HUES48 (cell line): ENCODE measurements around the gene HUWE1.

Source experiments
- H3K27ac ChIP-seq: one replicate; pipeline ENCODE4 v1.7.0; 2013; ENCODE audit warnings: low read depth, low read length, inconsistent platforms
- H3K27me3 ChIP-seq: 2 replicates; pipeline ENCODE4 v1.6.1; 2013; ENCODE audit warnings: mild to moderate bottlenecking, low read length; ENCODE audit not compliant: control insufficient read depth, insufficient read depth
- H3K36me3 ChIP-seq: 2 replicates; pipeline ENCODE4 v1.6.1; 2013; ENCODE audit warnings: low read length; ENCODE audit not compliant: control insufficient read depth, insufficient read depth
- H3K4me1 ChIP-seq: 2 replicates; pipeline ENCODE4 v1.6.1; 2013; ENCODE audit warnings: mild to moderate bottlenecking, low read length; ENCODE audit not compliant: control insufficient read depth, insufficient read depth
- H3K4me3 ChIP-seq: 2 replicates; pipeline ENCODE4 v1.5.1; 2013; ENCODE audit warnings: mild to moderate bottlenecking, low read depth, low read length
- H3K9ac ChIP-seq: 2 replicates; pipeline ENCODE4 v1.6.1; 2013; ENCODE audit warnings: mild to moderate bottlenecking, low read depth, low read length, moderate library complexity
- H3K9me3 ChIP-seq: 2 replicates; pipeline ENCODE4 v1.6.1; 2013; ENCODE audit warnings: low read length; ENCODE audit not compliant: control insufficient read depth, insufficient read depth

HUWE1 gene

GRCh38 chrX:53616946-53617345, 69.6 kb downstream of the HUWE1 start:
- Histone ChIP-seq H3K4me1 (no peaks in the 10 kb centered on the region), H3K9me3 (peaks cover 45% of the 10 kb centered on the region), H3K27me3 (no peaks in the 10 kb centered on the region), H3K27ac (no peak overlapping the region), H3K36me3 (peaks cover 97% of the 10 kb centered on the region), H3K9ac (no peak overlapping the region), H3K4me3 (no peak overlapping the region)

GRCh38 chrX:53606456-53606855, 80.1 kb downstream of the HUWE1 start:
- H3K27ac ChIP-seq, result no peak overlapping the region
- H3K36me3 ChIP-seq, result peaks cover 98% of the 10 kb centered on the region
- H3K4me3 ChIP-seq, result no peak overlapping the region
- H3K9me3 ChIP-seq, result peaks cover 47% of the 10 kb centered on the region
- no peaks in the 10 kb centered on the region for H3K27me3 ChIP-seq
- H3K4me1 ChIP-seq, result no peaks in the 10 kb centered on the region
- no peak overlapping the region for H3K9ac ChIP-seq

- Histone ChIP-seq H3K9me3 (peaks cover 45% of the 10 kb centered on the region), H3K27ac (no peak overlapping the region), H3K4me3 (no peak overlapping the region), H3K36me3 (peaks cover 98% of the 10 kb centered on the region), H3K4me1 (no peaks in the 10 kb centered on the region), H3K27me3 (no peaks in the 10 kb centered on the region), H3K9ac (no peak overlapping the region)
Observed at GRCh38 chrX:53605004-53605403, 81.5 kb downstream of the HUWE1 start.

- Histone ChIP-seq H3K4me1 (no peaks in the 10 kb centered on the region), H3K9ac (no peak overlapping the region), H3K27me3 (no peaks in the 10 kb centered on the region), H3K4me3 (no peak overlapping the region), H3K36me3 (peaks cover 91% of the 10 kb centered on the region), H3K27ac (no peak overlapping the region), H3K9me3 (peaks cover 34% of the 10 kb centered on the region)
Observed at GRCh38 chrX:53599781-53600396, 86.6 kb downstream of the HUWE1 start.

- Histone ChIP-seq H3K9me3 (peaks cover 31% of the 10 kb centered on the region), H3K27me3 (no peaks in the 10 kb centered on the region), H3K9ac (no peak overlapping the region), H3K4me3 (no peak overlapping the region), H3K4me1 (no peaks in the 10 kb centered on the region), H3K36me3 (peaks cover 89% of the 10 kb centered on the region), H3K27ac (no peak overlapping the region)
Observed at GRCh38 chrX:53598169-53598568, 88.3 kb downstream of the HUWE1 start.

GRCh38 chrX:53595266-53595810, 91.2 kb downstream of the HUWE1 start:
- H3K9me3 ChIP-seq, result peaks cover 43% of the 10 kb centered on the region
- H3K4me1 ChIP-seq, result no peaks in the 10 kb centered on the region
- no peak overlapping the region for H3K4me3 ChIP-seq
- peaks cover 90% of the 10 kb centered on the region for H3K36me3 ChIP-seq
- no peak overlapping the region for H3K9ac ChIP-seq
- H3K27ac ChIP-seq, result no peak overlapping the region
- H3K27me3 ChIP-seq, result no peaks in the 10 kb centered on the region

GRCh38 chrX:53594354-53594753, 92.2 kb downstream of the HUWE1 start:
- Histone ChIP-seq H3K36me3 (peaks cover 90% of the 10 kb centered on the region), H3K4me3 (no peak overlapping the region), H3K27ac (no peak overlapping the region), H3K27me3 (no peaks in the 10 kb centered on the region), H3K9ac (no peak overlapping the region), H3K9me3 (peaks cover 51% of the 10 kb centered on the region), H3K4me1 (no peaks in the 10 kb centered on the region)

- Histone ChIP-seq H3K27me3 (no peaks in the 10 kb centered on the region), H3K27ac (no peak overlapping the region), H3K36me3 (peaks cover 100% of the 10 kb centered on the region), H3K9me3 (peaks cover 58% of the 10 kb centered on the region), H3K9ac (no peak overlapping the region), H3K4me1 (no peaks in the 10 kb centered on the region), H3K4me3 (no peak overlapping the region)
Observed at GRCh38 chrX:53587795-53588420, 98.6 kb downstream of the HUWE1 start.

- Histone ChIP-seq H3K9me3 (peaks cover 67% of the 10 kb centered on the region), H3K36me3 (peaks cover 100% of the 10 kb centered on the region), H3K9ac (no peak overlapping the region)
Observed at GRCh38 chrX:53584891-53585290, 101.6 kb downstream of the HUWE1 start.

GRCh38 chrX:53583571-53583970, 102.9 kb downstream of the HUWE1 start:
- H3K36me3 ChIP-seq, result peaks cover 87% of the 10 kb centered on the region
- no peak overlapping the region for H3K4me3 ChIP-seq
- no peaks in the 10 kb centered on the region for H3K27me3 ChIP-seq
- no peaks in the 10 kb centered on the region for H3K4me1 ChIP-seq
- peaks cover 59% of the 10 kb centered on the region for H3K9me3 ChIP-seq
- H3K9ac ChIP-seq, result no peak overlapping the region
- H3K27ac ChIP-seq, result no peak overlapping the region

More at GRCh38 chrX:53584891-53585290, 101.6 kb downstream of the HUWE1 start:
- Histone ChIP-seq H3K27me3 (no peaks in the 10 kb centered on the region), H3K27ac (no peak overlapping the region), H3K4me3 (no peak overlapping the region), H3K4me1 (no peaks in the 10 kb centered on the region)

- H3K36me3 ChIP-seq, result peaks cover 74% of the 10 kb centered on the region
Observed at GRCh38 chrX:53580742-53581504, 105.6 kb downstream of the HUWE1 start.

More at GRCh38 chrX:53580742-53581504, 105.6 kb downstream of the HUWE1 start:
- Histone ChIP-seq H3K27me3 (no peaks in the 10 kb centered on the region), H3K9ac (no peak overlapping the region), H3K4me3 (no peak overlapping the region), H3K4me1 (no peaks in the 10 kb centered on the region), H3K27ac (no peak overlapping the region), H3K9me3 (peaks cover 51% of the 10 kb centered on the region)
